Kidney (tissue), 14 donors: Measurements from ENCODE around the gene KAT8. TPM values are rescaled to one million over a fixed set of nuclear protein-coding genes. Genes with fewer than 3 reads are reported as not detected.

Source experiments
- DNase-seq, 5 donors: peaks; one replicate each; pipeline ENCODE4 v3.0.0-alpha.2; 2013 to 2020
- FAIRE-seq: peaks from 2 replicates; lab custom pipeline; 2012; peaks lifted over from hg19 to GRCh38; lab: Jason Lieb, UNC
- H3K27ac ChIP-seq, 2 donors: one replicate each; pipeline ENCODE4 v1.7.0; 2013; ENCODE audit warnings: low read depth in 2 of 2, low read length in 2 of 2, inconsistent platforms in 1 of 2
- H3K27me3 ChIP-seq: one replicate; pipeline ENCODE4 v1.7.1; 2013; ENCODE audit warnings: low read length, inconsistent platforms; ENCODE audit not compliant: control insufficient read depth, insufficient read depth
- H3K36me3 ChIP-seq, 3 donors: one replicate each; pipeline versions ENCODE4 v1.7.0 to v1.7.1; 2013; ENCODE audit warnings: low read length in 3 of 3, control low read depth in 1 of 3, inconsistent platforms in 1 of 3; ENCODE audit not compliant: insufficient read depth in 3 of 3, control insufficient read depth in 2 of 3
- H3K4me1 ChIP-seq, 3 donors: one replicate each; pipeline versions ENCODE4 v1.7.0 to v1.7.1; 2013; ENCODE audit warnings: low read length in 3 of 3, inconsistent platforms in 1 of 3, low read depth in 1 of 3; ENCODE audit not compliant: control insufficient read depth in 2 of 3, insufficient read depth in 2 of 3
- H3K4me3 ChIP-seq, 3 donors: one replicate each; pipeline versions ENCODE4 v1.7.0 to v1.8.1; 2013; ENCODE audit warnings: low read length in 3 of 3, control low read depth in 1 of 3, inconsistent platforms in 1 of 3
- H3K9ac ChIP-seq, 3 donors: one replicate each; pipeline versions ENCODE4 v1.7.0 to v1.7.1; 2013; ENCODE audit warnings: low read length in 3 of 3, control low read depth in 1 of 3, inconsistent platforms in 1 of 3
- H3K9me3 ChIP-seq, 3 donors: one replicate each; pipeline versions ENCODE4 v1.7.0 to v1.7.1; 2013; ENCODE audit warnings: low read length in 3 of 3, control low read depth in 1 of 3, inconsistent platforms in 1 of 3; ENCODE audit not compliant: control insufficient read depth in 2 of 3, insufficient read depth in 1 of 3
- CTCF ChIP-seq: IDR thresholded peaks from 3 replicates; pipeline ENCODE4 v1.5.1; 2012; ENCODE audit warnings: mild to moderate bottlenecking, moderate library complexity, borderline replicate concordance; ENCODE audit not compliant: insufficient read depth; ENCODE audit errors: extremely low read depth
- intact Hi-C: fragments of 100-400 bp; cut with DNase I; formaldehyde crosslinking; loops from one replicate; pipeline ENCODE4 v1.11.1; 2022
- polyA plus RNA-seq: library from polyadenylated mRNA; stranded (reverse); fragments of 350-450 nt; fragmentation: Illumina TruSeq; extraction: RNeasy Lipid Tissue Mini Kit (QIAGEN cat#74804); gene quantifications from one replicate; pipeline ENCODE4 v1.2.3, GENCODE V29; 2014; ENCODE audit warnings: low read depth, low replicate concordance; ENCODE audit not compliant: insufficient read depth
- total RNA-seq: library from RNA; stranded (reverse); fragmentation: NEBNext Ultra II Directional; extraction: Animal tissue kit (Norgen Biotek cat#: 25700); gene quantifications from one replicate; pipeline ENCODE4 v1.2.1, GENCODE V29; 2021
- donor health status: control.
- donor health status: control.
- donor health status: control.
- donor health status: control.
- donor health status: control.
- donor health status: DM: yes; HTN: yes; CAD: no.
- donor health status: Normal renal cell carcinoma (clear cell type).

The KAT8 gene
- total and polyA plus RNA-seq, 2 donors from 2014 or later, result 40.9 to 83.8 TPM

- FAIRE-seq, result no peak
- Histone ChIP-seq H3K4me1 (no peaks in the 10 kb centered on the region), H3K4me3 (no peak overlapping the region), H3K36me3 (peaks cover 0 to 7% (median 4%) of the 10 kb centered on the region in 3 donors), H3K9me3 (no peaks in the 10 kb centered on the region), H3K27ac (no peak overlapping the region), H3K9ac (no peak overlapping the region), H3K27me3 (no peaks in the 10 kb centered on the region)
- intact Hi-C loops, result no loop called here
- no peak for DNase-seq
- TF ChIP-seq CTCF, result no peak
Observed at GRCh38 chr16:31085873-31086628, 31.4 kb upstream of the KAT8 start.

DNA sequence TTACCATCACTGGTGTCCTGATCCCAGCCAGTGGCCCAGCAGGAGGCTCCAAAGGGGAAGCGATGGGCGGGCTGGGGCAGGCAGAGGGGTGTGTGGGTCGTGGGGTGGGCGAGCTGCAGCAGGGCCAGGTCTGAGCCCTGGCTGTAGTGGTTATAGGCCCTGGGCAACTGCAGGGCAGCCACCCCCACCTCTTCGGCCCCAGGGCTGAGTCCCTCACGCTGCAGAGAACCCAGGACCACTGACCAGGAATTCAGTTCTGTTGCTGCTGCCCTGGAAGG lies 30.9 kb upstream of the KAT8 start:
- TF ChIP-seq CTCF, result no peak
- H3K27ac ChIP-seq, result no peak overlapping the region
- H3K36me3 ChIP-seq, result peaks cover 0 to 11% (median 4%) of the 10 kb centered on the region in 3 donors
- intact Hi-C loops, result no loop called here
- no peak overlapping the region for H3K4me3 ChIP-seq
- no peak overlapping the region for H3K9ac ChIP-seq
- DNase-seq (no peak), FAIRE-seq (no peak)
- H3K27me3 ChIP-seq, result no peaks in the 10 kb centered on the region
- H3K4me1 ChIP-seq, result no peaks in the 10 kb centered on the region
- H3K9me3 ChIP-seq, result no peaks in the 10 kb centered on the region

GRCh38 chr16:31087481-31087880 lies 30.0 kb upstream of the KAT8 start:
- DNase-seq (no peak), FAIRE-seq (no peak)
- intact Hi-C loops, result no loop called here
- H3K36me3 ChIP-seq, result peaks cover 0 to 11% (median 4%) of the 10 kb centered on the region in 3 donors
- H3K4me1 ChIP-seq, result no peaks in the 10 kb centered on the region
- H3K9me3 ChIP-seq, result no peaks in the 10 kb centered on the region
- no peaks in the 10 kb centered on the region for H3K27me3 ChIP-seq
- no peak for TF ChIP-seq CTCF
- no peak overlapping the region for H3K27ac ChIP-seq
- H3K9ac ChIP-seq, result no peak overlapping the region
- no peak overlapping the region for H3K4me3 ChIP-seq

- Histone ChIP-seq H3K4me1 (no peaks in the 10 kb centered on the region), H3K27ac (no peak overlapping the region), H3K27me3 (no peaks in the 10 kb centered on the region), H3K9ac (no peak overlapping the region), H3K9me3 (no peaks in the 10 kb centered on the region), H3K4me3 (no peak overlapping the region), H3K36me3 (peaks cover 0 to 11% (median 4%) of the 10 kb centered on the region in 3 donors)
- intact Hi-C loops, result no loop called here
- FAIRE-seq (no peak), DNase-seq (no peak)
- no peak for TF ChIP-seq CTCF
Observed at GRCh38 chr16:31087971-31088370, 29.5 kb upstream of the KAT8 start.
